ENCODE data around the gene UBQLN1.
"Not testable (repeated sequence)": the region's sequence is repeated elsewhere in the genome, so short reads cannot be mapped to it uniquely, and the experiment has no call there.

Gene UBQLN1

DNA sequence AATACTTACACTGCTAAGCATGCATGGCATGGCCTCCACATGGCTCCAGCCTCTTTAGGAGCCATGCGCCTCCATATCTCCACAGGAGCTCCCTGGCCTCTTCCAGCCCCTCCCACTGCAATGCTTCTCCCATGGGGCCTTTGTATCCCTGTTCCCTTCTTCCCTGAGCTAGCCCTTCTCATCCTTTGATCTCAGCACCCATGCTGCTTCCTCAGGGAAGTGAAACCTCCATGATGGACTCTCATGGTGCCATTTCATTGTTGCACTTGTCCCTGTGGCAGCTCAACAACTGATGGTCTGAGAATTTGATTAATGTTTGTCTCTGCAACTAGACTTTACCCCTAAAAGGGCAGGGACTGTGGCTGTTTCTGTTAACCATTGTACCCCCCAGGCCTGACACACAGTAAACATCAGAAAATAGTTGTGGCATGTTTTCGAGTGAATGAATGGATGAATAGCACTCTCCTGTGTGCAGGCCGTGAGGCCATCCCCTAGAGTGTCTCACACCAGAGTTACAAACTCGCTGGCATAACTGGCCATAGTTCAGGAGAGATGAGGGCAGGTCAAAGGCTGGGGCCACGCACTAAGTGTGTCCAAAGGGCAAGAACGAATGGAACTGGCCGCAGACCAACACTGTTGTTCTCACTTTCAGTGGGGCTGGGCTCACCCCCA, 78.2 kb downstream of the UBQLN1 start:
- no peak for DNase-seq

- DNase-seq = no peak
Observed at GRCh38 chr9:83628540-83628939, 79.2 kb downstream of the UBQLN1 start.

- no peak for DNase-seq
Observed at GRCh38 chr9:83625178-83625577, 82.6 kb downstream of the UBQLN1 start.

GRCh38 chr9:83623679-83624076, 84.1 kb downstream of the UBQLN1 start:
- DNase-seq = no peak

GRCh38 chr9:83622939-83623678, 84.6 kb downstream of the UBQLN1 start, which contains the start of gene IDNK:
Gene IDNK (plus strand): TSS chr9:83623143. CDS start chr9:83623172, 29 bp downstream.
- peak; percentile 57 for DNase-seq

GRCh38 chr9:83622433-83622938, 85.3 kb downstream of the UBQLN1 start:
- peak; percentile 48 for DNase-seq

GRCh38 chr9:83620841-83621636, 86.7 kb downstream of the UBQLN1 start:
- peak; percentile 75 for DNase-seq

GRCh38 chr9:83617299-83617698, 90.5 kb downstream of the UBQLN1 start:
- no peak for DNase-seq

GRCh38 chr9:83613298-83613697, 94.5 kb downstream of the UBQLN1 start:
- not testable (repeated sequence) for DNase-seq
